ENCODE data around the gene AP1G2. TPM values are rescaled to one million over a fixed set of nuclear protein-coding genes. Genes with fewer than 3 reads are reported as not detected.

AP1G2 gene
- total and polyA plus RNA-seq, 2 of the 13 experiments (the other 11 are each of a cell fraction or from before 2014, with no cell fraction given) = 96.9 to 611 TPM

DNA sequence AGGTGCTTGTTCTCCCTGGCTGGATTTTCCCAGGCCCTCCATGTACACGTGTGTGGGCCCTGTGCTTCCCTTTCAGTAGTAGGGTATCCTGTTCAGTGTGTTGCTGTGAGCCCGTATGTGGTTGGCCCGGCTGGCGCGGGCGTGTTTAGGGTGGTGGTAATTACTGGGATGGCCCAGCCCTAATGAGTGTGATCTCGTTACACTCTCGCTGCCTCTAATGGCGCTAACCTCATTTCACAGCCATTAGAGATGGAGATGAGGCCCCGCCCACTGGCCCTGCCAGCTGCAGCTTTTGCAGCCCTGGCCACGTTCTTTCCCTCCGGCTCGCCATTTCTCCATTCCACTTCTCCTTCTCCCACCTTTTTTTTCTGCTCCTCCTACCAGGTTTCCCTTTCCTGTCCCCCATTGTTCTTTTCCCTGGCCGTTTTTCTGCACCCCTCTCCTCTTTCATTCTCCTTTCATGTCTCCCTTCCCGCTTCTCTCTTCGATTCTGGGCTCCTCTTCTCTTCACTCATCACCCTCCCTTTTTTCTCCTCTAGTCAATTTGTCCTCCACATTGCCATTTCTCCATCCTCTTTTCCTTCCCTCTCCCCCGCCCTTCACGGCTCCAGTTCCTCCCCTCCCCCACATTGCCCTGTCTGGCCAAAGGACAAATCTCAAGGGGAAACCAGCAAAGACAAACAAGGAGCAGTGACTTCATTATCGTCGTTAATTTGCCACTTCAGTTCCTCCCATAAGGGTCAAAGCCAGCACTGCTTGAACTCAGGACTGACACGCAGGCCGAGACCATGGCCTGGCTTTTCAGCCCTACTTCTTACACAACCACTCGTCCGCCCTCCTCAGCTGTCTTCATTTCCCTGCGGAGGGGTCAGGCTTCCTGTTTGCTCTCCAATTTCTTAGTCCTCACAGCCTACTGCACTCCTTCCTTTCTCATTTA is 22.8 kb downstream of the AP1G2 start (continued):
- TF ChIP-seq, protein P1, sequence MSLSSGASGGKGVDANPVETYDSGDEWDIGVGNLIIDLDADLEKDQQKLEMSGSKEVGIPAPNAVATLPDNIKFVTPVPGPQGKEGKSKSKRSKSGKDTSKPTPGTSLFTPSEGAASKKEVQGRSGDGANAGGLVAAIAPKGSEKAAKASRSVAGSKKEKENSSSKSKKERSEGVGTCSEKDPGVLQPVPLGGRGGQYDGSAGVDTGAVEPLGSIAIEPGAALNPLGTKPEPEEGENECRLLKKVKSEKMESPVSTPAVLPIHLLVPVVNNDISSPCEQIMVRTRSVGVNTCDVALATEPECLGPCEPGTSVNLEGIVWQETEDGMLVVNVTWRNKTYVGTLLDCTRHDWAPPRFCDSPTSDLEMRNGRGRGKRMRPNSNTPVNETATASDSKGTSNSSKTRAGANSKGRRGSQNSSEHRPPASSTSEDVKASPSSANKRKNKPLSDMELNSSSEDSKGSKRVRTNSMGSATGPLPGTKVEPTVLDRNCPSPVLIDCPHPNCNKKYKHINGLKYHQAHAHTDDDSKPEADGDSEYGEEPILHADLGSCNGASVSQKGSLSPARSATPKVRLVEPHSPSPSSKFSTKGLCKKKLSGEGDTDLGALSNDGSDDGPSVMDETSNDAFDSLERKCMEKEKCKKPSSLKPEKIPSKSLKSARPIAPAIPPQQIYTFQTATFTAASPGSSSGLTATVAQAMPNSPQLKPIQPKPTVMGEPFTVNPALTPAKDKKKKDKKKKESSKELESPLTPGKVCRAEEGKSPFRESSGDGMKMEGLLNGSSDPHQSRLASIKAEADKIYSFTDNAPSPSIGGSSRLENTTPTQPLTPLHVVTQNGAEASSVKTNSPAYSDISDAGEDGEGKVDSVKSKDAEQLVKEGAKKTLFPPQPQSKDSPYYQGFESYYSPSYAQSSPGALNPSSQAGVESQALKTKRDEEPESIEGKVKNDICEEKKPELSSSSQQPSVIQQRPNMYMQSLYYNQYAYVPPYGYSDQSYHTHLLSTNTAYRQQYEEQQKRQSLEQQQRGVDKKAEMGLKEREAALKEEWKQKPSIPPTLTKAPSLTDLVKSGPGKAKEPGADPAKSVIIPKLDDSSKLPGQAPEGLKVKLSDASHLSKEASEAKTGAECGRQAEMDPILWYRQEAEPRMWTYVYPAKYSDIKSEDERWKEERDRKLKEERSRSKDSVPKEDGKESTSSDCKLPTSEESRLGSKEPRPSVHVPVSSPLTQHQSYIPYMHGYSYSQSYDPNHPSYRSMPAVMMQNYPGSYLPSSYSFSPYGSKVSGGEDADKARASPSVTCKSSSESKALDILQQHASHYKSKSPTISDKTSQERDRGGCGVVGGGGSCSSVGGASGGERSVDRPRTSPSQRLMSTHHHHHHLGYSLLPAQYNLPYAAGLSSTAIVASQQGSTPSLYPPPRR (CRISPR knock-in tag; IDR thresholded peaks at IDR 0.05; ENCODE audit: borderline replicate concordance) = 0 out of 2 replicates have a peak, but pooled peaks have one; percentile 33
- TF ChIP-seq BCL6 (CRISPR knock-in tag; IDR thresholded peaks at IDR 0.05) (no peak), CEBPB (IDR thresholded peaks at IDR 0.05; ENCODE audit: borderline replicate concordance, low read depth, low read length) (0 out of 2 replicates have a peak, but pooled peaks have one; percentile 17), ZC3H13 (CRISPR knock-in tag; IDR thresholded peaks at IDR 0.05) (0 out of 2 replicates have a peak, but pooled peaks have one; percentile 59), SALL1 (CRISPR knock-in tag; IDR thresholded peaks at IDR 0.05) (peak; percentile 27; the same call in 1 of the 2 replicates), ZNF562 (CRISPR knock-in tag; IDR thresholded peaks at IDR 0.05; ENCODE audit: borderline replicate concordance) (0 out of 2 replicates have a peak, but pooled peaks have one; percentile 37), NFYC (CRISPR knock-in tag; IDR thresholded peaks at IDR 0.05) (no peak), ZBTB42 (CRISPR knock-in tag; IDR thresholded peaks at IDR 0.05) (no peak), ZNF33B (CRISPR knock-in tag; IDR thresholded peaks at IDR 0.05) (no peak), ZNF501 (CRISPR knock-in tag; IDR thresholded peaks at IDR 0.05) (no peak), ZNF44 (CRISPR knock-in tag; IDR thresholded peaks at IDR 0.05) (no peak), ZFP36L2 (CRISPR knock-in tag; IDR thresholded peaks at IDR 0.05) (no peak)
- TF ChIP-seq, protein P2, sequence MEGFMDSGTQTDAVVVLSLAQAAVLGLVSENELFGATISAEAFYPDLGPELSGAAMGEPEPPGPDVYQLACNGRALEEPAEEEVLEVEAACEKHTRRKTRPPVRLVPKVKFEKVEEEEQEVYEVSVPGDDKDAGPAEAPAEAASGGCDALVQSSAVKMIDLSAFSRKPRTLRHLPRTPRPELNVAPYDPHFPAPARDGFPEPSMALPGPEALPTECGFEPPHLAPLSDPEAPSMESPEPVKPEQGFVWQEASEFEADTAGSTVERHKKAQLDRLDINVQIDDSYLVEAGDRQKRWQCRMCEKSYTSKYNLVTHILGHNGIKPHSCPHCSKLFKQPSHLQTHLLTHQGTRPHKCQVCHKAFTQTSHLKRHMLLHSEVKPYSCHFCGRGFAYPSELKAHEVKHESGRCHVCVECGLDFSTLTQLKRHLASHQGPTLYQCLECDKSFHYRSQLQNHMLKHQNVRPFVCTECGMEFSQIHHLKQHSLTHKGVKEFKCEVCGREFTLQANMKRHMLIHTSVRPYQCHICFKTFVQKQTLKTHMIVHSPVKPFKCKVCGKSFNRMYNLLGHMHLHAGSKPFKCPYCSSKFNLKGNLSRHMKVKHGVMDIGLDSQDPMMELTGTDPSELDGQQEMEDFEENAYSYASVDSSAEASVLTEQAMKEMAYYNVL (CRISPR knock-in tag; IDR thresholded peaks at IDR 0.05; ENCODE audit: borderline replicate concordance) = peak; percentile 86; the same call in 1 of the 2 replicates
- TF ChIP-seq, protein P3, sequence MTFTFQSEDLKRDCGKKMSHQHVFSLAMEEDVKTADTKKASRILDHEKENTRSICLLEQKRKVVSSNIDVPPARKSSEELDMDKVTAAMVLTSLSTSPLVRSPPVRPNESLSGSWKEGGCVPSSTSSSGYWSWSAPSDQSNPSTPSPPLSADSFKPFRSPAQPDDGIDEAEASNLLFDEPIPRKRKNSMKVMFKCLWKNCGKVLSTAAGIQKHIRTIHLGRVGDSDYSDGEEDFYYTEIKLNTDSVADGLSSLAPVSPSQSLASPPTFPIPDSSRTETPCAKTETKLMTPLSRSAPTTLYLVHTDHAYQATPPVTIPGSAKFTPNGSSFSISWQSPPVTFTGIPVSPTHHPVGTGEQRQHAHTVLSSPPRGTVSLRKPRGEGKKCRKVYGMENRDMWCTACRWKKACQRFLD (CRISPR knock-in tag; IDR thresholded peaks at IDR 0.05; ENCODE audit: borderline replicate concordance) = no peak
- TF ChIP-seq, protein P4, sequence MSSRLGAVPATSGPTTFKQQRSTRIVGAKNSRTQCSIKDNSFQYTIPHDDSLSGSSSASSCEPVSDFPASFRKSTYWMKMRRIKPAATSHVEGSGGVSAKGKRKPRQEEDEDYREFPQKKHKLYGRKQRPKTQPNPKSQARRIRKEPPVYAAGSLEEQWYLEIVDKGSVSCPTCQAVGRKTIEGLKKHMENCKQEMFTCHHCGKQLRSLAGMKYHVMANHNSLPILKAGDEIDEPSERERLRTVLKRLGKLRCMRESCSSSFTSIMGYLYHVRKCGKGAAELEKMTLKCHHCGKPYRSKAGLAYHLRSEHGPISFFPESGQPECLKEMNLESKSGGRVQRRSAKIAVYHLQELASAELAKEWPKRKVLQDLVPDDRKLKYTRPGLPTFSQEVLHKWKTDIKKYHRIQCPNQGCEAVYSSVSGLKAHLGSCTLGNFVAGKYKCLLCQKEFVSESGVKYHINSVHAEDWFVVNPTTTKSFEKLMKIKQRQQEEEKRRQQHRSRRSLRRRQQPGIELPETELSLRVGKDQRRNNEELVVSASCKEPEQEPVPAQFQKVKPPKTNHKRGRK (CRISPR knock-in tag; IDR thresholded peaks at IDR 0.05) = 0 out of 2 replicates have a peak, but pooled peaks have one; percentile 24
